ENCODE results near the gene KCNJ6. TPM values are rescaled to one million over a fixed set of nuclear protein-coding genes. Genes with fewer than 3 reads are reported as not detected.
A peak's percentile ranks its signal among the peaks of the same experiment; 100 is the strongest.

KCNJ6 gene
- total RNA-seq, 1 donor from 2014 or later = not detected

GRCh38 chr21:37769656-37770055, 146.6 kb downstream of the KCNJ6 start:
- Histone ChIP-seq H3K4me1 (peaks cover 5% of the 10 kb centered on the region), H3K9me3 (ENCODE audit: low read depth) (no peaks in the 10 kb centered on the region), H3K79me2 (ENCODE audit: low read depth) (no peaks in the 10 kb centered on the region), H3K4me3 (no peak overlapping the region), H3K27ac (no peak overlapping the region), H3K36me3 (no peaks in the 10 kb centered on the region), H3K27me3 (no peaks in the 10 kb centered on the region), H3K9ac (no peak overlapping the region), H4K20me1 (ENCODE audit: low read depth) (no peaks in the 10 kb centered on the region), H3K4me2 (no peak overlapping the region), H2AFZ (replicated peaks) (no peak overlapping the region), H3F3A (ENCODE audit: low read depth) (no peaks in the 10 kb centered on the region)
- Mint-ChIP-seq H3K27ac (no peak overlapping the region), H3K36me3 (no peaks in the 10 kb centered on the region), H3K4me1 (no peaks in the 10 kb centered on the region), H3K27me3 (ENCODE audit: insufficient read depth, low read depth) (peaks cover 2% of the 10 kb centered on the region), H3K9me3 (peaks cover 7% of the 10 kb centered on the region), H3K4me3 (no peak overlapping the region)
- DNase-seq (ENCODE audit: low spot score) = peak; percentile 23
- TF ChIP-seq EZH2phosphoT487 (IDR thresholded peaks at IDR 0.05) = no peak
- TF ChIP-seq, protein P1, sequence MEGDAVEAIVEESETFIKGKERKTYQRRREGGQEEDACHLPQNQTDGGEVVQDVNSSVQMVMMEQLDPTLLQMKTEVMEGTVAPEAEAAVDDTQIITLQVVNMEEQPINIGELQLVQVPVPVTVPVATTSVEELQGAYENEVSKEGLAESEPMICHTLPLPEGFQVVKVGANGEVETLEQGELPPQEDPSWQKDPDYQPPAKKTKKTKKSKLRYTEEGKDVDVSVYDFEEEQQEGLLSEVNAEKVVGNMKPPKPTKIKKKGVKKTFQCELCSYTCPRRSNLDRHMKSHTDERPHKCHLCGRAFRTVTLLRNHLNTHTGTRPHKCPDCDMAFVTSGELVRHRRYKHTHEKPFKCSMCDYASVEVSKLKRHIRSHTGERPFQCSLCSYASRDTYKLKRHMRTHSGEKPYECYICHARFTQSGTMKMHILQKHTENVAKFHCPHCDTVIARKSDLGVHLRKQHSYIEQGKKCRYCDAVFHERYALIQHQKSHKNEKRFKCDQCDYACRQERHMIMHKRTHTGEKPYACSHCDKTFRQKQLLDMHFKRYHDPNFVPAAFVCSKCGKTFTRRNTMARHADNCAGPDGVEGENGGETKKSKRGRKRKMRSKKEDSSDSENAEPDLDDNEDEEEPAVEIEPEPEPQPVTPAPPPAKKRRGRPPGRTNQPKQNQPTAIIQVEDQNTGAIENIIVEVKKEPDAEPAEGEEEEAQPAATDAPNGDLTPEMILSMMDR (IDR thresholded peaks at IDR 0.05) = no peak
- TF ChIP-seq EZH2 (IDR thresholded peaks at IDR 0.05) = no peak

GRCh38 chr21:37767984-37768383, 148.3 kb downstream of the KCNJ6 start:
- H3K27ac Mint-ChIP-seq = no peak overlapping the region
- no peak for DNase-seq (ENCODE audit: low spot score)

DNA sequence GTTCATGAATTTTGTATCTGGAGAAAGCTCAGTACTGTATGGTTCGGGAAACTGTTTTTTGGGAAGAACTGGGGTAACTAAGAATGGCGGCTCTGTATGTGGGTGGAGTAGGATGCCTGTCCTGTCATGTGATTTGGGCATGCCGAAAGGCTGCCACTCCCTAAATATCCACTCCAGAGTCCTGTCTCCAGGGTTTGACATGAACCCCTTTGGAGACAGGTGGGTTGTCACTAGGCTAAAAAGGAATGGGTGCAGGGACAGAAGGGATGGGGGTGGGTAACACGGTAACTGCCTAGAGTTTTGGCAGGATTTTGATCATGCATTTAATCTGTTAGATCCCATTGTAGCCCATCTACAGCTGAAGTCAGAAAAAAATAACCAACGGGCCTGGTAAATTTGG, 150.1 kb downstream of the KCNJ6 start:
- TF ChIP-seq, protein P1 (IDR thresholded peaks at IDR 0.05) = no peak
- no peak for TF ChIP-seq EZH2 (IDR thresholded peaks at IDR 0.05)
- no peak for TF ChIP-seq EZH2phosphoT487 (IDR thresholded peaks at IDR 0.05)
- H3K27me3 ChIP-seq = no peaks in the 10 kb centered on the region
- no peaks in the 10 kb centered on the region for H3K36me3 ChIP-seq
- no peaks in the 10 kb centered on the region for H3F3A ChIP-seq (ENCODE audit: low read depth)
- no peak overlapping the region for H3K27ac ChIP-seq
- no peaks in the 10 kb centered on the region for H3K4me1 Mint-ChIP-seq
- peaks cover 2% of the 10 kb centered on the region for H3K27me3 Mint-ChIP-seq (ENCODE audit: insufficient read depth, low read depth)
- no peak overlapping the region for H3K4me2 ChIP-seq
- H3K9me3 Mint-ChIP-seq = peaks cover 7% of the 10 kb centered on the region
- H3K27ac Mint-ChIP-seq = no peak overlapping the region
- no peaks in the 10 kb centered on the region for H3K9me3 ChIP-seq (ENCODE audit: low read depth)
- H3K4me3 ChIP-seq = no peak overlapping the region
- no peaks in the 10 kb centered on the region for H3K79me2 ChIP-seq (ENCODE audit: low read depth)
- H2AFZ ChIP-seq (replicated peaks) = no peak overlapping the region
- H4K20me1 ChIP-seq (ENCODE audit: low read depth) = no peaks in the 10 kb centered on the region
- DNase-seq (ENCODE audit: low spot score) = no peak
- H3K4me1 ChIP-seq = peaks cover 5% of the 10 kb centered on the region
- H3K4me3 Mint-ChIP-seq = no peak overlapping the region
- H3K9ac ChIP-seq = no peak overlapping the region
- no peaks in the 10 kb centered on the region for H3K36me3 Mint-ChIP-seq

More at GRCh38 chr21:37767984-37768383, 148.3 kb downstream of the KCNJ6 start:
- Histone ChIP-seq H3K79me2 (ENCODE audit: low read depth) (no peaks in the 10 kb centered on the region), H3K27ac (no peak overlapping the region), H4K20me1 (ENCODE audit: low read depth) (no peaks in the 10 kb centered on the region), H3K9ac (no peak overlapping the region), H3K4me3 (no peak overlapping the region), H3K36me3 (no peaks in the 10 kb centered on the region), H3K4me1 (peaks cover 5% of the 10 kb centered on the region), H3K4me2 (no peak overlapping the region), H2AFZ (replicated peaks) (no peak overlapping the region), H3K9me3 (ENCODE audit: low read depth) (no peaks in the 10 kb centered on the region), H3F3A (ENCODE audit: low read depth) (no peaks in the 10 kb centered on the region), H3K27me3 (no peaks in the 10 kb centered on the region)
- Mint-ChIP-seq H3K27me3 (ENCODE audit: insufficient read depth, low read depth) (peaks cover 2% of the 10 kb centered on the region), H3K9me3 (peaks cover 7% of the 10 kb centered on the region), H3K4me3 (no peak overlapping the region), H3K4me1 (no peaks in the 10 kb centered on the region), H3K36me3 (no peaks in the 10 kb centered on the region)
- TF ChIP-seq, protein P1 (IDR thresholded peaks at IDR 0.05) = no peak
- TF ChIP-seq EZH2 (IDR thresholded peaks at IDR 0.05) = no peak
- no peak for TF ChIP-seq EZH2phosphoT487 (IDR thresholded peaks at IDR 0.05)
